A673 (cell line): ENCODE measurements around the gene STKLD1.

Source experiments
- CTCF ChIP-seq: fragments of 300-800, 200-600 bp; sonication (generic); conservative IDR thresholded peaks from 2 replicates; pipeline ENCODE4 v1.5.1; 2017; ENCODE audit warnings: low read depth, mild to moderate bottlenecking, antibody characterized with exemption, low read length, moderate library complexity, mixed read lengths
- EZH2 ChIP-seq: fragments of 200-600 bp; sonication (generic); IDR thresholded peaks from 2 replicates; pipeline ENCODE4 v1.6.1; 2017; ENCODE audit warnings: borderline replicate concordance, low read depth, mild to moderate bottlenecking, mixed read lengths, antibody characterized with exemption, low read length; ENCODE audit not compliant: poor library complexity, severe bottlenecking

GRCh38 chr9:133347515-133347984, 28.6 kb upstream of the STKLD1 start:
- TF ChIP-seq CTCF = 0 out of 2 replicates have a peak, but pooled peaks have one; percentile 16
- no peak for TF ChIP-seq EZH2
